ENCODE data around the gene GRHL1.
"Not testable (repeated sequence)": the region's sequence is repeated elsewhere in the genome, so short reads cannot be mapped to it uniquely, and the experiment has no call there.

GRHL1 gene, protein sequence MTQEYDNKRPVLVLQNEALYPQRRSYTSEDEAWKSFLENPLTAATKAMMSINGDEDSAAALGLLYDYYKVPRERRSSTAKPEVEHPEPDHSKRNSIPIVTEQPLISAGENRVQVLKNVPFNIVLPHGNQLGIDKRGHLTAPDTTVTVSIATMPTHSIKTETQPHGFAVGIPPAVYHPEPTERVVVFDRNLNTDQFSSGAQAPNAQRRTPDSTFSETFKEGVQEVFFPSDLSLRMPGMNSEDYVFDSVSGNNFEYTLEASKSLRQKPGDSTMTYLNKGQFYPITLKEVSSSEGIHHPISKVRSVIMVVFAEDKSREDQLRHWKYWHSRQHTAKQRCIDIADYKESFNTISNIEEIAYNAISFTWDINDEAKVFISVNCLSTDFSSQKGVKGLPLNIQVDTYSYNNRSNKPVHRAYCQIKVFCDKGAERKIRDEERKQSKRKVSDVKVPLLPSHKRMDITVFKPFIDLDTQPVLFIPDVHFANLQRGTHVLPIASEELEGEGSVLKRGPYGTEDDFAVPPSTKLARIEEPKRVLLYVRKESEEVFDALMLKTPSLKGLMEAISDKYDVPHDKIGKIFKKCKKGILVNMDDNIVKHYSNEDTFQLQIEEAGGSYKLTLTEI

DNA sequence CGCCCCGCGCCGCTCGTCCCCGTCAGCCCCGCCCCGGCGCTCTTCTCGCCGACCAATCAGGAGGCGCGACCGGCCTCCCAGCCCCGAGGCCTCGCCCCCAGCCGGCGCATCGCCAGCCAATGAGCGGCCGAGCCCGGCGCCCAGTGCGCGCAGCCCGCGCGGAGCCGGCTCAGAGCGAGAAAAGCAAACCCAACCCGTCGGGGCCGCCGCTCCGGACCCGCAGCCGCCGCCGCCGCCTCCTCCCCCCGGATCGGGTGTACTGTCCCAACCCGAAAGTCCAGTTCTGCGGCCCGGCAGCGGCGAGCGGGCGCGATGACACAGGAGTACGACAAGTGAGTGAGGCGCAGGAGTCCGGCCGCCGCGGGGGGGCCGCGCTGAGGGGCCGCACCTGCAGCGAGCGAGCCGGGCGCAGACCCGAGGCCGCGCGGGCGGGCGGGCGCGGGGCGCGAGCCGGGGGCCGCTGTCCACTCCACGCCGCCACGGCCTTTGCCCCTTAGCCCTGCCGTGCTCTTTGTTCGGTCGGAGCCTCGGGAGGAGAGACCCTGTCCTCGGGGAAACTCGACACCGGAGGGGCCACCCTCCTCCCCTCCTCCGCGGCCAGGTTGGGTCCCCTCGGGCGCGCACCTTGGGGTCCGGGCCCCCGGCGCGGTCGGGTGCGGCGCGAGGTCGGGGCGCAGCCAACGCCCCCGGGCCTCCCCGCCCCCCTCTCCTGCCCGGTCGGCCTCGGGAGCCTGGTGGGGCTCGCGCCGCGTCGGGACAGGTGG is at the start of gene GRHL1:
Gene GRHL1, plus strand, starts transcription at position 172 of the 764 bp plus-strand sequence. Its CDS starts 141 bp downstream, at position 313.
- peak; percentile 93 to 95 for DNase-seq

DNA sequence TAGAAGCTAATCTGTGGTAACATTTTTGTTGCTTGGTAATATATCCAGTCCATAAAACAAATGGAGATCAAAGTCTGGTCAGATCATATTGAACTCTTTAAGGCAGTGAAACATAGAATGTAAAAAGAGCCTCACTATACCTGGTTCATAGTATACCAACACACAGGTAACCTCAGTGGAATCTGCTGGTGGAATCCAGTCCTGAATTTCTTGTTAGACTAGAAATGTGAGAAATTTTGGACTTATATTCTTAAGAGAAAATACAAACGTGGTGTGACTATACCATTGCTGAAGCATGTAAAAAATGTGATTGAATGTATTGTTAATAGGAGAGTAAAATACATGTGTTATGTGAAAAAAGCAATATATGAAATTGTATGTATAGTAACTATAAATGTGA is 46.1 kb upstream of the GRHL1 start:
- no peak for DNase-seq

DNA sequence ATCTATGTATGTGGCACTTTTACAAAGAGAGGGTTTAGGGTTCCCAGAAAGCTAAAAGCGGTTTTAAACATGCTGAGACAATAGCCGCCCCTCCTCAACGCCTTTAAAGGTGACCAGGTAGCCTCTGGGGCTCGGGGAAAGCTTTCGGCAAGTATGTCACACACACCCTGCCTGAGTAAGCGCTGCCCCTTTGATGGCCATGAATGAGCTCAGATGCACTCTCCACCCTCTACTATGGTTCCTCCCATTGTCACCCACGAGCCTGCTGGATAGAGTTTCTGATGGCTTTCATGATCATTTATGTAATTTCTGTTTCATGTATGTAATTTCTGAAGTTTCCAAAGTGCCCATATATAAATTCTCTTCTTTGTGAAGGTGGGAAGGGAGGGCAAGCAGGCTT is 44.1 kb upstream of the GRHL1 start:
- no peak for DNase-seq

DNA sequence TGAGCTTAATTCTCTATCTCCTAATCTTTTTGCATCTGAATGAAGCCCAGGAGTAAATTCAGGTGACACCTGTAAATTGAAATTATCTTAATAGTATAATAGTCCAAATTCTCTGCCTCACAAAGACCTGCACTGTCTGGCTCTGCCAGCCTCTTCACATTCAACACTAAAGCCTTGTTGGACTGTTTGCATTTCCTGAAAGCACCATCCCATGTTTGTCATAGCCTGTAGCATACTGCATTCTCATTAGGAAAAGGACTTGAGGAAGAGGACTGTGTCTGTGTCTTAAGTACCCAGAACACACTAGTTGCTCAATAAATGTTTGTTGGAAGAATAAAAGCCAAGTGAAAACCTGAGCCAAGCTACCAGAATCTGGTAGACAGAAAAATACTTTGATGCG is 42.9 kb upstream of the GRHL1 start:
- no peak for DNase-seq

DNA sequence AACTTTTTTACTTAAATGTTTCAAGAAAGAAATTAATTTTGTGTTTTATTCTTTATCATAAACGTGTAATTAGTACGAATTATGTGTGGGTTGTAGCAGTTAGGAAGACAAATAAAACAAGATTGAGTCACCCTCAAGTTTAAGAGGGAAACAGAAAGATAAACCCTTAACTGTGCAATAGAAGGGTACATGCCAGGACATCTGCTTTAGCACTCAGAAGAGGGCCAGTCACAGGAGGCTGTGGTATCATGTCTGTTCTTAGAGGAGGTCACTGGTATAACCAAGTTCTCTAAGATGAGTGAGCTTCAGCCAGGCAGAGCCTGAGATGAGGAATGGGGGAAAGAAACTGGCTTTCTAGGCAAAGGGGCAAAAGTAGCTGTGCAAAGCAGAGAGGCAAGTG is 42.4 kb upstream of the GRHL1 start:
- DNase-seq = no peak

DNA sequence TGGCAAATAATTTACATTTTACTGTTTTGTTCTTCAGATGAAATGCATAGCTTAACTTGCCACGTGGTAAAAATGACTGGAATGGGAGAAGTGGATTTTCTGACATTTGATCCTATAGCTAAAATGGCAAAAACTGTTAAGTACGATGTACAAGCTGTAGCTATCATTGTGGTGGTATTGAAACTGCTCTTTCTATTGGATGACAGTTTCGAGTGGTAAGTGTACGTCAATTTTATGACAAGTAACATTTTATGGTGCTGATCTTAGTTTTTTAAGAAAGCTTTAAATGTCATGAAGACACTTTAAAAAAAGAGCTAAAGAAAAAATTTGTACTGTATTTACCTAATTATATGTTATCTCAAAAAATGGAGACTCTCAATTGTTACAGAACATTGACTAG is 40.8 kb upstream of the GRHL1 start:
- DNase-seq = no peak

DNA sequence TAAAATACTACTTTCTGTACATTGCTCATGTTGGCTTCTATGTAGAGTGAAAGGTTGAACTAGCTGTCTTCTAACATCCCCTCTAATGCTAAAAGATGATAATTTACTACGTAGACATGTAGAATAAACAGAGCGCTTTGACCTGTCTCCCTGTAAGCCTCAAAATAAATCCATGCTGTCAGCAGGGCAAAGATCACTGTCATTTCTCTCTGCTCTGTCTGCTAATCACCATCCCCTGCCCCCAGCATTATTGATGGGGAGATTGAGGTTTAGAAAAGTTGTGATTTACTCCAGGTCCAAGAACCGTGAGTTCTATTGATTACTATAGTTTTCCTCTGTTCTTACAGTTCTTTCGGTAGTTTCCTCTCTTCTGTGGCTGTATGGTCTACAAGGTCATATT is 39.0 kb upstream of the GRHL1 start:
- DNase-seq = no peak

DNA sequence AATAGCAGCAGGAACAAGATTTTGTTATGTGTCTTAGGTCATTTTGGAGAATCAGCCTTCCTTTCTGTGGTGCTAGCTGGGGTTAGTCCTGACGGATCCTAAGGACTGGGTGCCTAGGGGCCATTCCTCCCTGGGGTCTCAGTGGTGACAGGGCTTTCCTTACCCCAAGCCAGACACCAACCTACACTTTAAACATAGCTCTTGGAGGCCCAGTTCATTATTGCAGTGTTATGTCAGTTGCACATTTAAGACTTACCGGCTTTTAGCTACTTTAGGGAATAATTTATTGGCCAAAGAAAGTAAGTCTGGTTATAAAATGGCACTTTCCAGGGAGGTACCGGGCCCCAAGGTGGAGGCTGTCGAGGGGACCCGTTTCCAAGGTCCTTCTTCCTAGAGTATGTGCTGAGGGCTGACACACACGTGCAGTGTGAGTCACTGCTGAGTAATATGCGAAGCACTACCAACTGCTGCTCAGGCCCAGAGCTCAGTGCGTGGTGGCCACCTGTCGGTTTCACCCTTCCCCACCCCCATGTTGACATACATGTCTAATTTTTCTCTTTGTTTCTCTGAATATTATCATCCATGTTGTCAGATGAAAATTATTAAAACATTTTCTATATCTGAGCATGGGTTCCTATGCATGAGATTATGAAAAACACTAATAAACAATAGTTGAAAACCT is 37.0 kb upstream of the GRHL1 start:
- no peak for DNase-seq

DNA sequence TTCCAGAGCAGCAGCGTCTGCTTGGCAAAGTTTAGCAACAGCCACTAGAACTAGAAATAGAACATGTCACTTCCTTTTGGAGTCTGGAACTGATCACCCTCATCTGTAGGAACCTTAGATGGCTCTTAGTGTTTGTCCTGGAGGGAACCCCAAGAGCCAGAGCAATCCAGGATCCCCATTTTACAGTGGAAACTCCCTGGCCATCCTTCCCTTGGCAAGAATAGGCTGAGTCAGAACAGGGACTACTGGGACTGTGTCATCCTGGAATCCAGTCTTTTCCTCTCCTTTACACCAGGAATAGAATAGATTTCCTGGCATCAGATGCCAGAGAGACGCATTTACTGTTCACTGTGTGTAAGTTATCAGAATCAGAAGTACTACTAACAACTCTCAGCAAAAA is 33.2 kb upstream of the GRHL1 start:
- DNase-seq = no peak

DNA sequence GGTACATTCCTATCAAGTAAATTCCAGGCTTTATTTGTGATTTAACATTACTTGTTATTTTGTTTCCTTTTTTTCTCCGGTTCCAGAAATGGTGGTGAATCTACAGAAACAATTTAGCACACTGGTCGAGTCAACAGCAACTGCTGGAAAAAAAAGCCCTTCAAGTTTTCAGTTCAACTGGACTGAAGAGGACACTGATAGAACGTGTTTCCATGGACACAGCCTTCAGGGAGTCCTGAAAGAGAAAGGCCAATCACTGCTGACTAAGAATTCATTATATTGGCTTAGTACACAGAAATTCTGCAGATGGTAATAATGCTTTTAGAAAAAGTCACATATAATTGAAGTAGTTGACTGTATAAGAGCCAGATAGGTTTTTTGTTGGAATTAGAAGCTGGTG is 32.0 kb upstream of the GRHL1 start:
- no peak for DNase-seq

DNA sequence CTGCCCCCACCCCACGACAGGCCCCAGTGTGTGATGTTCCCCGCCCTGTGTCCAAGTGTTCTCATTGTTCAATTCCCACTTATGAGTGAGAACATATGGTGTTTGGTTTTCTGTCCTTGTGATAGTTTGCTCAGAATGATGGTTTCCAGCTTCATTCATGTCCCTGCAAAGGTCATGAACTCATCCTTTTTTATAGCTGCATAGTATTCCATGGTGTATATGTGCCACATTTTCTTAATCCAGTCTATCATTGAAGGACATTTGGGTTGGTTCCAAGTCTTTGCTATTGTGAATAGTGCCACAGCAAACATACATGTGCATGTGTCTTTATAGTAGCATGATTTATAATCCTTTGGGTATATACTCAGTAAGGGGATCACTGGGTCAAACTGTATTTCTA is 24.5 kb upstream of the GRHL1 start:
- not testable (repeated sequence) for DNase-seq

DNA sequence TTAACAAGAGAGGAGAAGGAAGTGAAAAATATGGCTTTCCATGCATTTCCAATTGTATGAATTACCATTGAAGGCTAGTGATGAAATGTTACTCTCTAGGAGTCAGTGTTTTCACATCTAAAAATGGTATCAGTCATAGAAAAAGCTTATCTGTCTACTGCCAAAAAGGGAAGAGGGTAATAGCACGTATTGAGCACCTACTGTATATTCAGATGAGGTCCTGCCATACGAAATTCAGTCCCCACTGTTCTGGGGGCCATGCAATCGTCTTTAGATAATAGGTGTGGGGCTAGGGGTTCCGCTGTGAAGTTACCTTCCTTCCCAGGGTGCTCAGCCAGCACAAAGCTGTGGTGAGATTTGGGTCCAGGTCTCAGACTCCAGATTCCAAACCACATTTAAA is 14.2 kb upstream of the GRHL1 start:
- DNase-seq = no peak

DNA sequence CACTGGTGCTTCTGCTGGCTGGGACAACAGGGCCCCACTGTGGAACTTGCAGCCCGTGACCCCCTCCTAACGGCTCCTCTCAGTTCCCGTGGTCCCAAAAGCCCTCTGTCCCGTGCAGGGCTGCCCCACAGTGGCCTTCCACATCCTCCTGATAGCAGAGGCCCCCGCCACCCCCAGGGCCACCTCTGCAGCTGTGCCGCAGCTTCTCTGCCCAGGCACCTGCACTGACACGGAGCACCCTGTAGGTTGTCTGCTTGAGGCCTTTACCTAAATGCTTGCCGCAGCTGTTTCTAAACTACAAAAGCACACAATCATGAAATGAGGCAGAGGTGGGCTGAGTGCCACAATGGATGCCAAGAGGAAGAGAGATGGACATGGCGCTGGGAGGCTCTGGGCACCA is 13.5 kb upstream of the GRHL1 start:
- DNase-seq = no peak

DNA sequence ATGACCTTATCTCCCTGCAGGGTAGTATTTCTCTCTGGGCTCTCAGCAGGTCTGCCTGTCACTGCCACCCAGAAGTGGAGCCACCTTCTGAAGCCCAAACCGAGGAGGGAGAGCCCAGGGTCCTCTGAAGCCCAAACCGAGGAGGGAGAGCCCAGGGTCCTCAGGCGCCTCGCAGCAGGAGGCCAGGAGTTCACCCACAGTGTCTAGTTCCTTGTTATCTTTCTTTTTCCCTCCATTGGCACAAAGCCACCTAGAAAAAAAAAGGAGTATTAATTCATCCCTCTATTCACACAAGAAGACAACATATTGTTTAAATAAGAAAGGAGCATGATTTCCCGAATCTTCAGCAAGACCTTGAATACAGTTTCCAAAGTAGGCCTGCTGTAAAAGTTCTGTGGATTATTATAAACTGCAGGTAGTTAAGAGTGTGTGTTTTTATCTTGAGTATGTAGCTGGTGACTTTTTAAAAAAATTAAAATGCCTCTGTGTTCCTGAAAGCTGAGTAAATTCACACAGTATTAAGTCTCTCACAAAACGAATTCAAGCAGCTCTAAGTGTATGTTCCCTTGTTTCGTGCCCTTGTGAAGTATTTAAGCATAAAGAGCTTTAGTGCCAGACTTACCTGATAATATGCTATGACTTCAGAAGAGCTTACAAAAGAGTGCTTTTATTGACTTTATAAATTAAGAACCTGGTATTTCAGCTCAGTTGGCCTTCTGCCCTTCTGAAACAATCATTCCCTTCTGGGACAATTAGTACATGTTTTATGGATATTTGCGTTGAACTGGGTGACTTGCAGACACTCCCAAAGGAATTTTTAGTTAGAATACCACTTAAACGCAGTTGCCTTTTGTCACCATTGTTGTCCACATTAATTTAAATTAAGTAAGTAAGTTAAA is 11.7 kb upstream of the GRHL1 start:
- no peak for DNase-seq

DNA sequence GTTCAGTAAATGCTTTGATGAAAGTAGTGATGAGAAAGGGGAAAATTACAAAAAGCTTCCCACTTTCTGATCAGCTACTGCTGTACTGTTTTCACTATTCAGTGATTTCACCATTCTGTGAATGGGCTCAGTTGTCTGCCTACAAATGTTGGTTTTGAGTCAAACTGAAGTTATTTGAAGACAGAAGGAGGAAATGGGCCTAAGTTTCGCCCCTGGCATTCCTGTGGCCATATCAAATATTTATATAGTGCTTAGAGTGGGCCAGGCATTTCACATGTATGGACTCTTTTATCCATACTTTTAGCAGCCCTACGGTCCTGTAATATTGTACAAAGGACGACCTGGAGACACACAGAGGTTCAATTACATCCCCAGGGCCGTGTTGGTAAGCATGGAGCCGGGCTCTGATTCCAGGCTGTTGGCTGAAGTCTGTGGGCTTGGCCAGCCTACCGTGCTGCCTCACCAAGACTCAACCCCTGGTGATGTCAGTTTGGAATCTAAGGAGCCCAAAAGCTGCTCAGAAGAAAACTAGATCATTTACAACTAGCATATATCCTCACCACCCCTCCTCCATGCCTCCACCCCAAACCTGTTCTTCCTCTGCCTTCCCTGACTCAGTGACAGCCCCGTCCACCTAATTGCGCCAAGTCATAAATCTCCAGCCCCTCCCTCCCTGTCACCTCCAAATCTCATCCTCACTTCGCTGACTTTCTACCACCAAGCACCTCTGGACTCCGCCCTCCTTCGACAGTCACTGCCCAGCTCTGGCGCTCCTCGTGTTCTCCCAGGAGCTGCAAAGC is 10.1 kb upstream of the GRHL1 start:
- no peak for DNase-seq

DNA sequence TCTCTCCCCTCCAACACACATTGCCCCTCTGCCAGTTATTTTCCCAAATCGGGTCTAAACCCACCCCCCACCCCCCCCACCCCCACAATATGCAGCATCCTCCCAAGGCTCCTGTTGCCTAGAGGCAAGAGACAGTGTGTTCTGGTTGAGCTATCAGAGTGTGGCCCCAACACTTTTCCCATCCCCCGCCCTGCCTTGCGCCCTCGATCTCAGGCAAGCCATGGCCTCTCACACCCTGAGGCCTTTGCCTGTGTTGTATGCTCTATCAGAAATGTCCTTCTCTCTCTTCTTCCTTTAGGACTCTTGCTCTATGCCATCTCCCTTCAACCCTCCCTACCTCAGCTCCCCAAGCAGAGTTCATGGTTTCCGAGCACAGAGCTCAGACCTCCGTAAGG is 9.5 kb upstream of the GRHL1 start:
- no peak for DNase-seq

DNA sequence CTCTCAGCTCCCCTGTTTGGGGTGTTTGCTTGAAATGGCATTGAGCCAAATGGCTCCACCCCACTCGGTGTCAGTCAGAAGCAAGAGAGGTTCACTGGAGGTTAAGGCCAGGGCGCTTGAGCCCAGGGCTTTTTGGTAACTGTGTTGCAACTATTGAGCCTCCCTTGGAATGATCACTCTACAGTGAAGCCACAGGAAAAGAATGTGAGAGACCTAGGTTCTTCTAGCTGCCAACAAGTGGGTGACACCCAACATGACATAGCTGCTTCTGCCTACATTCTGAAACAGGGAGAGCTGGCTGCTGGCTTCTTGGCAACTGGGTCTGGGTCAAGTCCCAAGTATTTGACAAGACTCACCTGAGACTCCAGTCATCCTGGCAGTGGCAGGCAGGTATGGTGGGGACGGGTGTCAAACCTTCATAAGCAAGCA is 7.1 kb upstream of the GRHL1 start:
- no peak for DNase-seq

DNA sequence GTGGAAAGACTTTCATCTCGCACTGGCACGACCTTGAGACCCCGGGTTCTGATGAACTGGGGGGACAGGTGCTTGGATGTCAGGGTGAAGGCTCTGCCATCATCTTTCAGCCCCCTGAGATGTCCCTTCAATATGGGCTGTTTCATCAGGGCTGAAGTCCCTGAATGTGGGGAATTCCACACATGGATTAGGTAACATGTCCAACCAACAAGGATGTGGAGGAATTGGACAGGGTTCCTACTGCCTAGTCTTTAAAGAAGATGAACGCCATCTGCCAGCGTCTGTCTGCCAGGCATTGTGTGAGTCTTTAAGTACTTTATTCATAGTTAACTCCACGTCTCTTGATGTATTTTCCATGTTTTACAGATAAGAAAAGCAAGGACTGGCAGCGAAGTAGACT is 5.9 kb upstream of the GRHL1 start:
- DNase-seq = no peak

DNA sequence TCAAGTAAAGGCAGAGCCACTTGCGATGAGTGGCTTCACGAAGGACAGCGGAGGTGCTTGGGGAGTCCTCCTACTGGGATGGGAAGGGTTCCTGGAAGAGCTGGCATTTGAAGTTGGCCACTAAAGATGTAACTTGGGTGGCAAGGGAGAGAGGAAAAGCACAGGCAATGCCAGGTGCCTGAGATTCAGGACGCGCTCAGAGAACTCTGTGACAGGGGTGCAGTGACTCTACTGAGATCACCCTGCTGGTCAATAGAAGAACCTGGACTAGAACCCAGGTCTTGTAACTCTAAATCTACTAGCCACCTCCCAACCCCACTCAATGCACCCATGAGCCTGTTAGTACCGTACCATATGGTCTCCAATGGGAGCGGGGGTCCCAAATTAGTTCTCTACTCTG is 5.4 kb upstream of the GRHL1 start:
- DNase-seq = no peak

DNA sequence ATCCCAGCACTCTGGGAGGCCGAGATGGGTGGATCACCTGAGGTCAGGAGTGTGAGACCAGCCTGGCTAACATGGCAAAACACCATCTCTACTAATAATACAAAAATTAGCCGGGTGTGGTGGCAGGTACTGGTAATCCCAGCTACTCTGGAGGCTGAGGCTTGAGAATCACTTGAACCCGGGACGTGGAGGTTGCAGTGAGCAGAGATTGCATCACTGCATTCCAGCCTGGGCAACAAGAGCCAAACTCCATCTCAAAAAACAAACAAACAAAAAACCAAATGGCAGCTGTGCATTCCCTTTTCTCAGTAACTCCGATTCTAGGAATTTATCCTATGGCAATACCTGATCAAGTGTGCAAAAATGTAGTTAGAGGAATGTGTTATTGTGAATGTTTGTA is 4.7 kb upstream of the GRHL1 start:
- no peak for DNase-seq

DNA sequence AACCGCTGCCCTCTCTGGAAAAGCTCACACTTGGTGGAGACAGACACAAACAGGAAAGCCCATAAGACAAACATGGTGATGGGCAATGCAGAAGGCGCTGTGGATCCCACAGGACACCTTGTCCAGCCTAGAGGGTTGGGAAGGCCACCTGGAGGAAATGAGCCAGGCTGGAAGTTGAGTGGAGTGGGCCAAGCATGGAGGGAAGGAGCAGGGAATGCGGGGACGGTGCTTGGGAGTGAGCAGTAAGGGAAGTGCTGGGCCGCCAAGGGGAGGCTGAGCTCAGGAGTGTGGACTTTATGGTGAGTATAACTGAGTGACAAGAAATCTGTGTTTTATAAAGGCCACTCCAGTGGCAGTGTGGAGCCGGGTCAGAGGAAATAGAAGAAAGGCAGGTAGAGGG is 2.8 kb upstream of the GRHL1 start:
- no peak for DNase-seq
